Measurements from ENCODE around the gene C1orf232. TPM values are rescaled to one million over a fixed set of nuclear protein-coding genes. Genes with fewer than 3 reads are reported as not detected.

C1orf232 gene
- total and polyA plus RNA-seq, 2 experiments from 2014 or later, result not detected

DNA sequence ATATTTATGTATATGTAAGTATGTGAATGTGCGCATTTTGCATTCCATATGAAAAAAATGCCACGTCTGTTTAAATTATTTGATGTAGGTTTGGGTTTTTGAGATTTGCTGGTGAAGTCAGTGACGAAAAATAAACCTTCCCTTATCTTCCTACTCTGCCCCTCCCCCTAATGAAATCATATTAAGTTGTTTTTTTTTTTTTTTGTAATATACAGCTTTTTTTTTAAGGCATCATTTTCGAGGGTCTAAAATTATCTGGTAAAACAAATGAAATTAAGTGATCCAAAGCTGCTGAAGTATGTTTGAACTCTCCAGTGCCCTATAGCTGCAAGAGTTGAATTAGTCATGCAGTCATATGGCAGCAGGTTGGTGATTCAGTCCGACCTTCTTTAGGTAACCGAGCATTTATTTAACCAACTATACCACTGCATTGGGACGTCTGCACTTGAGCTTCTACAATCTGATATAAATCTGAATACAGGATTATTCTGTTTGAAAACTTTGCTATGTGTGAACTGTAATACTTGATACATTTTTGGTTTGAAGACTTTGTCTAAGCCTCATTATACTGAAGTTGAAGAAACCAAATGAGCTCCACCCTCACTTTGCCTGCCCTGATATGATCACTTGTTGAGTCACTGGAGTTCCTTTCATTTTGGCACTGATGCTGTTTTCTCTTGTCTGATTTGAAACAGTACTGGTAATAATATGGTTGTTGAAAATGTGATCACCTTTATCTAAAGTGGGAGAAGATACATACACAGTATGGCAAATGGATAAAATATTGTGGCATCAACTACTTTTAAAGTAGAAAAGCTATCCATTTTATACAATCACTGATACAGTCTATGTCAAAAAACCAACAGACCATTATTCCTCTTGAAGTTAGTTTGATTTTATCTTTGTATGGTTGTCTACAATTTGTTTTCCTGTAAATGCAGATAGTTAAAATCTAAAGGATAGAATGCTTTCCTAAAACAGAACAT, 45.5 kb downstream of the C1orf232 start:
- Histone ChIP-seq H3K27me3 (replicated peaks; ENCODE audit: insufficient read depth) (no peaks in the 10 kb centered on the region), H4K20me1 (ENCODE audit: insufficient read depth) (no peaks in the 10 kb centered on the region), H3F3A (ENCODE audit: insufficient read depth) (peaks cover 22% of the 10 kb centered on the region), H3K4me3 (no peak overlapping the region), H3K36me3 (ENCODE audit: low read depth) (peaks cover 10% of the 10 kb centered on the region; the same call in 1 of the 2 replicates), H3K9me3 (ENCODE audit: low read depth) (no peaks in the 10 kb centered on the region), H2AFZ (no peak overlapping the region), H3K4me2 (ENCODE audit: unreplicated experiment) (peak overlapping the region; percentile 28), H3K9ac (no peak overlapping the region), H3K4me1 (ENCODE audit: insufficient read depth) (peaks cover 13% of the 10 kb centered on the region), H3K27ac (peak overlapping the region; percentile 8; the same call in 1 of the 2 replicates), H3K9me2 (ENCODE audit: insufficient read depth) (no peaks in the 10 kb centered on the region), H3K79me2 (ENCODE audit: insufficient read depth) (no peaks in the 10 kb centered on the region)
- in situ Hi-C loops (cut with MboI), result no loop called here
- TF ChIP-seq EZH2 (IDR thresholded peaks at IDR 0.05; ENCODE audit: insufficient read depth, poor library complexity, severe bottlenecking), result no peak
- TF ChIP-seq EZH2phosphoT487 (IDR thresholded peaks at IDR 0.05; ENCODE audit: insufficient read depth, low read depth), result no peak
- WGBS, 2 experiments (ENCODE audit: low coverage in 1 of 2, low lambda C conversion rate in 2 of 2, missing lambda C conversion rate in 2 of 2), result 78 to 85% methylated on average over 7 of the region's 7 CpGs
- DNase-seq, result peak; percentile 81

DNA sequence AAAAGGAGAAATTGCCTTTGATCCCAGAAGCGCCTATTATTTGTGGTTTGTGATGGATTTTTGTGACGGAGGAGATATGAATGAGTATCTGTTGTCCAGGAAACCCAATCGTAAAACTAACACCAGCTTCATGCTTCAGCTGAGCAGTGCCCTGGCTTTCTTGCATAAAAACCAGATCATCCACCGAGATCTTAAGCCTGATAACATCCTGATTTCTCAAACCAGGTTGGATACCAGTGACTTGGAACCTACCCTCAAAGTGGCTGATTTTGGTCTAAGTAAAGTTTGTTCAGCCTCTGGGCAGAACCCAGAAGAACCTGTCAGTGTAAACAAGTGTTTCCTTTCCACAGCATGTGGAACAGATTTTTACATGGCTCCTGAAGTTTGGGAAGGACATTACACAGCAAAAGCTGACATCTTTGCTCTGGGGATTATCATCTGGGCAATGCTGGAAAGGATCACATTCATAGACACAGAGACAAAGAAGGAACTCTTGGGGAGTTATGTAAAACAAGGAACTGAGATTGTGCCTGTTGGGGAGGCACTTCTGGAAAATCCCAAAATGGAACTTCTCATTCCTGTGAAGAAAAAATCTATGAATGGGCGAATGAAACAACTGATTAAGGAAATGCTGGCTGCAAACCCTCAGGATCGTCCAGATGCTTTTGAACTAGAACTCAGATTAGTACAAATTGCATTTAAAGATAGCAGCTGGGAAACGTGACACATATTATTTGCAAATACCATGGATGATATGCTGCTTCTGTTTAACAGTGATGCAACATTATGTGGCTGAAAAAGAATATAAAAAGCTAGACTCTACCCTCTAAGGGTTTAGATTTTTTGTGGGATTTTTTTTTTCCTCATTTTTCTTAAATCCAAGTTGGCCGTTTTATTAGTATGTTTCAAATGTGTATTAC, 46.6 kb downstream of the C1orf232 start:
- Histone ChIP-seq H3K4me2 (ENCODE audit: unreplicated experiment) (no peak overlapping the region), H3K9ac (no peak overlapping the region), H3K27me3 (replicated peaks; ENCODE audit: insufficient read depth) (no peaks in the 10 kb centered on the region), H3K36me3 (ENCODE audit: low read depth) (peaks cover 10% of the 10 kb centered on the region; the same call in 1 of the 2 replicates), H3K4me1 (ENCODE audit: insufficient read depth) (peaks cover 13% of the 10 kb centered on the region), H3K9me3 (ENCODE audit: low read depth) (no peaks in the 10 kb centered on the region), H3F3A (ENCODE audit: insufficient read depth) (peaks cover 22% of the 10 kb centered on the region), H2AFZ (no peak overlapping the region), H3K9me2 (ENCODE audit: insufficient read depth) (no peaks in the 10 kb centered on the region), H3K27ac (0 out of 2 replicates have a peak overlapping the region, but pooled peaks have one; percentile 8), H4K20me1 (ENCODE audit: insufficient read depth) (no peaks in the 10 kb centered on the region), H3K79me2 (ENCODE audit: insufficient read depth) (no peaks in the 10 kb centered on the region), H3K4me3 (no peak overlapping the region)
- WGBS, 2 experiments (ENCODE audit: low coverage in 1 of 2, low lambda C conversion rate in 2 of 2, missing lambda C conversion rate in 2 of 2), result 71% methylated on average over 8 of the region's 8 CpGs
- no peak for DNase-seq
- in situ Hi-C loops (cut with MboI), result no loop called here
- TF ChIP-seq EZH2phosphoT487 (IDR thresholded peaks at IDR 0.05; ENCODE audit: insufficient read depth, low read depth), result no peak
- no peak for TF ChIP-seq EZH2 (IDR thresholded peaks at IDR 0.05; ENCODE audit: insufficient read depth, poor library complexity, severe bottlenecking)

DNA sequence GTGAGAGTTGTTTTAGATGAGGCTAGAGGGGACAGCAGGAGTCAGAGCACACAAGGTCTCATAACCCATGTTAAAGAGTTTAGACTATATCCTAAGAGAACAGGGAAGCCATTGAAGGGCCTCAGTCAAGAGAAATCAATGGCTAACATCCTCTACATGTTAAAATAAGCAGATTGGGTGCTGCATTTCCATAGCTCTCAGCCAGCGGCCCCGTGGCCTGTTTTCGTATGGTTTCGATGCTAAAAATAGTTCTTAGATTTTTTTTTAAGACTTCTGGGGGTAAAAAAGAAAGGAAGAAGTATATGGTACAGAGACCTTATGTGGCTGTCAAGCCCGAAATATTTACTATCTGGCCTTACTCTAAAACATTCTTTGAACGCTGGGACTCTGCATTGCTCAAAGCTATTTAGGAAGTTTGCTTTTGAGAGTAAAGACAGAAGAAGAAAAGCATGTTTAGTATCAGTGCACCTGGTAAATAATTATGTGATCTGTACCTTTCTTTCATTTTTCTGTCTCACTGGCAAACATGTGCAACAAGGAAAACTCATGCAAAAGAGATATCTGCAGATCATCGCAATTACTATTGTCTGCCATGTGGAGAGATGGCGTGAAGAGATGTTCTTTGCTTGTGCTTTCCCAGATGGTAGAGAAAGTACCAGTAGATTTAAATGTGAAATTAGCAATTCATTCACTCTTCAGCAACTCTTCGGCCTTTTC, 48.7 kb downstream of the C1orf232 start:
- H3K27ac ChIP-seq, result no peak overlapping the region
- H2AFZ ChIP-seq, result no peak overlapping the region
- H3K79me2 ChIP-seq (ENCODE audit: insufficient read depth), result peaks cover 3% of the 10 kb centered on the region; the same call in 1 of the 2 replicates
- WGBS, 2 experiments (ENCODE audit: low coverage in 1 of 2, low lambda C conversion rate in 2 of 2, missing lambda C conversion rate in 2 of 2), result 74 to 75% methylated on average over 9 of the region's 9 CpGs
- no peak overlapping the region for H3K4me3 ChIP-seq
- peaks cover 22% of the 10 kb centered on the region for H3F3A ChIP-seq (ENCODE audit: insufficient read depth)
- no peaks in the 10 kb centered on the region for H4K20me1 ChIP-seq (ENCODE audit: insufficient read depth)
- peaks cover 13% of the 10 kb centered on the region for H3K4me1 ChIP-seq (ENCODE audit: insufficient read depth)
- no peaks in the 10 kb centered on the region for H3K9me2 ChIP-seq (ENCODE audit: insufficient read depth)
- no peaks in the 10 kb centered on the region for H3K27me3 ChIP-seq (replicated peaks; ENCODE audit: insufficient read depth)
- no peaks in the 10 kb centered on the region for H3K9me3 ChIP-seq (ENCODE audit: low read depth)
- no peak overlapping the region for H3K9ac ChIP-seq
- H3K4me2 ChIP-seq (ENCODE audit: unreplicated experiment), result no peak overlapping the region
- in situ Hi-C loops (cut with MboI), result no loop called here
- TF ChIP-seq EZH2 (IDR thresholded peaks at IDR 0.05; ENCODE audit: insufficient read depth, poor library complexity, severe bottlenecking) (no peak), EZH2phosphoT487 (IDR thresholded peaks at IDR 0.05; ENCODE audit: insufficient read depth, low read depth) (no peak)
- peaks cover 10% of the 10 kb centered on the region; the same call in 1 of the 2 replicates for H3K36me3 ChIP-seq (ENCODE audit: low read depth)
- DNase-seq, result no peak
